Activated CD4-positive, alpha-beta T cell treated with anti-CD3 and anti-CD28 coated beads, Interleukin-2, amount 10 ng/mL, durations not matched to agents 24 days and 14 days (primary cell): ENCODE results near the gene LTO1. TPM values are rescaled to one million over a fixed set of nuclear protein-coding genes. Genes with fewer than 3 reads are reported as not detected.

Source experiments
- DNase-seq: peaks from one replicate; pipeline ENCODE4 v3.0.0; 2022
- H3K27ac Mint-ChIP-seq: one replicate; pipeline ENCODE4 v1.8.0; 2022; ENCODE audit warnings: mild to moderate bottlenecking, mixed read lengths
- H3K27me3 Mint-ChIP-seq: one replicate; pipeline ENCODE4 v1.8.0; 2022; ENCODE audit warnings: mixed read lengths
- H3K36me3 Mint-ChIP-seq: one replicate; pipeline ENCODE4 v1.8.0; 2022; ENCODE audit warnings: low read depth, mild to moderate bottlenecking, mixed read lengths
- H3K4me1 Mint-ChIP-seq: one replicate; pipeline ENCODE4 v1.8.0; 2021; ENCODE audit warnings: mixed read lengths
- H3K4me3 Mint-ChIP-seq: one replicate; pipeline ENCODE4 v1.8.0; 2022; ENCODE audit warnings: mild to moderate bottlenecking, moderate library complexity, mixed read lengths
- H3K9me3 Mint-ChIP-seq: one replicate; pipeline ENCODE4 v1.8.0; 2021; ENCODE audit warnings: mixed read lengths
- intact Hi-C: fragments of 100-400 bp; cut with micrococcal nuclease; formaldehyde crosslinking; loops from one replicate; pipeline ENCODE4 v1.15.1; 2023
- total RNA-seq: library from RNA; stranded (reverse); gene quantifications from 2 replicates; pipeline ENCODE4 v1.2.3, GENCODE V29; 2022

Gene LTO1
- total RNA-seq, 1 donor from 2014 or later, result 32.1 TPM

GRCh38 chr11:69637941-69638871 is 36.9 kb downstream of the LTO1 start:
- no peak for DNase-seq
- Mint-ChIP-seq H3K27ac (no peak overlapping the region), H3K9me3 (no peaks in the 10 kb centered on the region), H3K27me3 (peaks cover 63% of the 10 kb centered on the region), H3K4me3 (no peak overlapping the region), H3K36me3 (peaks cover 4% of the 10 kb centered on the region), H3K4me1 (peaks cover 7% of the 10 kb centered on the region)
- intact Hi-C loops, result loop anchor here (5.0 kb wide), 1 partner anchor 179 kb away; the partner anchor contains the start of gene FGF3

GRCh38 chr11:69637198-69637940 is 37.8 kb downstream of the LTO1 start:
- no peak for DNase-seq
- Mint-ChIP-seq H3K27ac (peak overlapping the region; percentile 66), H3K27me3 (peaks cover 69% of the 10 kb centered on the region), H3K4me3 (peak overlapping the region; percentile 28), H3K4me1 (peaks cover 7% of the 10 kb centered on the region), H3K36me3 (peaks cover 4% of the 10 kb centered on the region), H3K9me3 (no peaks in the 10 kb centered on the region)
- intact Hi-C loops, result loop anchor here (5.0 kb wide), 1 partner anchor 180 kb away; the partner anchor contains the start of gene FGF3

GRCh38 chr11:69636512-69637197 is 38.5 kb downstream of the LTO1 start:
- Mint-ChIP-seq H3K36me3 (peaks cover 4% of the 10 kb centered on the region), H3K4me3 (no peak overlapping the region), H3K27me3 (peaks cover 72% of the 10 kb centered on the region), H3K9me3 (no peaks in the 10 kb centered on the region), H3K4me1 (peaks cover 7% of the 10 kb centered on the region), H3K27ac (peak overlapping the region; percentile 70)
- intact Hi-C loops, result loop anchor here (5.0 kb wide), 1 partner anchor 181 kb away; the partner anchor contains the start of gene FGF3
- no peak for DNase-seq

- intact Hi-C loops, result loop anchor here (5.0 kb wide), 1 partner anchor 181 kb away; the partner anchor contains the start of gene FGF3
- H3K4me3 Mint-ChIP-seq, result no peak overlapping the region
- H3K36me3 Mint-ChIP-seq, result peaks cover under 1% of the 10 kb centered on the region
- peaks cover 7% of the 10 kb centered on the region for H3K4me1 Mint-ChIP-seq
- no peak for DNase-seq
- H3K27ac Mint-ChIP-seq, result no peak overlapping the region
- no peaks in the 10 kb centered on the region for H3K9me3 Mint-ChIP-seq
- peaks cover 70% of the 10 kb centered on the region for H3K27me3 Mint-ChIP-seq
These were observed 39.2 kb downstream of the LTO1 start for GRCh38 chr11:69635804-69636511.

- Mint-ChIP-seq H3K27me3 (peaks cover 65% of the 10 kb centered on the region), H3K4me1 (peaks cover 3% of the 10 kb centered on the region), H3K9me3 (no peaks in the 10 kb centered on the region), H3K4me3 (no peak overlapping the region), H3K36me3 (no peaks in the 10 kb centered on the region), H3K27ac (no peak overlapping the region)
- intact Hi-C loops, result loop anchor here (5.0 kb wide), 1 partner anchor 182 kb away; the partner anchor contains the start of gene FGF3
- DNase-seq, result no peak
These were observed 40.0 kb downstream of the LTO1 start for GRCh38 chr11:69635195-69635594.

GRCh38 chr11:69634590-69634989 is 40.6 kb downstream of the LTO1 start:
- peaks cover 3% of the 10 kb centered on the region for H3K4me1 Mint-ChIP-seq
- no peak for DNase-seq
- peaks cover 60% of the 10 kb centered on the region for H3K27me3 Mint-ChIP-seq
- no peak overlapping the region for H3K27ac Mint-ChIP-seq
- peaks cover 4% of the 10 kb centered on the region for H3K9me3 Mint-ChIP-seq
- H3K36me3 Mint-ChIP-seq, result no peaks in the 10 kb centered on the region
- intact Hi-C loops, result no loop called here
- H3K4me3 Mint-ChIP-seq, result no peak overlapping the region

- H3K36me3 Mint-ChIP-seq, result no peaks in the 10 kb centered on the region
- peaks cover 8% of the 10 kb centered on the region for H3K9me3 Mint-ChIP-seq
These were observed 41.1 kb downstream of the LTO1 start for GRCh38 chr11:69634069-69634468.

GRCh38 chr11:69632900-69633299 is 42.3 kb downstream of the LTO1 start:
- DNase-seq, result no peak
- H3K27ac Mint-ChIP-seq, result no peak overlapping the region
- H3K36me3 Mint-ChIP-seq, result no peaks in the 10 kb centered on the region
- peaks cover 52% of the 10 kb centered on the region for H3K27me3 Mint-ChIP-seq
- H3K4me3 Mint-ChIP-seq, result no peak overlapping the region
- H3K4me1 Mint-ChIP-seq, result peaks cover 3% of the 10 kb centered on the region
- intact Hi-C loops, result no loop called here
- peaks cover 8% of the 10 kb centered on the region for H3K9me3 Mint-ChIP-seq

More at GRCh38 chr11:69634069-69634468, 41.1 kb downstream of the LTO1 start:
- intact Hi-C loops, result no loop called here
- DNase-seq, result no peak
- Mint-ChIP-seq H3K27ac (no peak overlapping the region), H3K4me1 (peaks cover 3% of the 10 kb centered on the region), H3K27me3 (peaks cover 58% of the 10 kb centered on the region), H3K4me3 (no peak overlapping the region)

GRCh38 chr11:69630424-69630823 is 44.7 kb downstream of the LTO1 start:
- peaks cover 8% of the 10 kb centered on the region for H3K9me3 Mint-ChIP-seq
- intact Hi-C loops, result no loop called here
- no peak for DNase-seq
- no peaks in the 10 kb centered on the region for H3K4me1 Mint-ChIP-seq
- H3K4me3 Mint-ChIP-seq, result no peak overlapping the region
- H3K27ac Mint-ChIP-seq, result no peak overlapping the region
- H3K27me3 Mint-ChIP-seq, result peaks cover 34% of the 10 kb centered on the region
- H3K36me3 Mint-ChIP-seq, result no peaks in the 10 kb centered on the region

- Mint-ChIP-seq H3K4me1 (no peaks in the 10 kb centered on the region), H3K27ac (no peak overlapping the region), H3K27me3 (peaks cover 30% of the 10 kb centered on the region), H3K9me3 (peaks cover 8% of the 10 kb centered on the region), H3K36me3 (no peaks in the 10 kb centered on the region), H3K4me3 (no peak overlapping the region)
- intact Hi-C loops, result no loop called here
- no peak for DNase-seq
These were observed 45.1 kb downstream of the LTO1 start for GRCh38 chr11:69630017-69630416.

GRCh38 chr11:69627551-69627950 is 47.6 kb downstream of the LTO1 start:
- H3K4me1 Mint-ChIP-seq, result no peaks in the 10 kb centered on the region
- H3K4me3 Mint-ChIP-seq, result no peak overlapping the region
- no peak overlapping the region for H3K27ac Mint-ChIP-seq
- H3K27me3 Mint-ChIP-seq, result peaks cover 13% of the 10 kb centered on the region
- H3K36me3 Mint-ChIP-seq, result no peaks in the 10 kb centered on the region
- peaks cover 8% of the 10 kb centered on the region for H3K9me3 Mint-ChIP-seq
- DNase-seq, result no peak
- intact Hi-C loops, result no loop called here

- Mint-ChIP-seq H3K27ac (no peak overlapping the region), H3K27me3 (peaks cover 6% of the 10 kb centered on the region), H3K9me3 (peaks cover 8% of the 10 kb centered on the region), H3K4me1 (no peaks in the 10 kb centered on the region), H3K36me3 (no peaks in the 10 kb centered on the region), H3K4me3 (no peak overlapping the region)
- DNase-seq, result no peak
- intact Hi-C loops, result no loop called here
These were observed 49.7 kb downstream of the LTO1 start for GRCh38 chr11:69625476-69625875.

GRCh38 chr11:69624293-69624692 is 50.9 kb downstream of the LTO1 start:
- Mint-ChIP-seq H3K9me3 (peaks cover under 1% of the 10 kb centered on the region), H3K27me3 (peaks cover 4% of the 10 kb centered on the region), H3K4me1 (no peaks in the 10 kb centered on the region), H3K4me3 (no peak overlapping the region), H3K27ac (no peak overlapping the region), H3K36me3 (no peaks in the 10 kb centered on the region)
- intact Hi-C loops, result no loop called here
- DNase-seq, result no peak
